ENCODE data around the gene CSTA. TPM values are rescaled to one million over a fixed set of nuclear protein-coding genes. Genes with fewer than 3 reads are reported as not detected.

The CSTA gene
- total RNA-seq, 3 donors from 2014 or later = not detected

GRCh38 chr3:122310361-122310760 is 14.7 kb upstream of the CSTA start:
- no peak for DNase-seq
- no peaks in the 10 kb centered on the region for H3K9me3 Mint-ChIP-seq
- H3K4me1 Mint-ChIP-seq (ENCODE audit: low read depth) = peaks cover 8% of the 10 kb centered on the region
- no peaks in the 10 kb centered on the region for H3K36me3 Mint-ChIP-seq (ENCODE audit: insufficient read depth)
- no peak overlapping the region for H3K4me3 Mint-ChIP-seq
- no peak for ATAC-seq
- no peaks in the 10 kb centered on the region for H3K27me3 Mint-ChIP-seq (ENCODE audit: low read depth)

- H3K4me1 Mint-ChIP-seq (ENCODE audit: low read depth) = peaks cover 8% of the 10 kb centered on the region
- no peak overlapping the region for H3K4me3 Mint-ChIP-seq
- DNase-seq (no peak), ATAC-seq (no peak)
- H3K36me3 Mint-ChIP-seq (ENCODE audit: insufficient read depth) = no peaks in the 10 kb centered on the region
- no peaks in the 10 kb centered on the region for H3K9me3 Mint-ChIP-seq
- H3K27me3 Mint-ChIP-seq (ENCODE audit: low read depth) = no peaks in the 10 kb centered on the region
These were observed 12.2 kb upstream of the CSTA start for GRCh38 chr3:122312826-122313225.

- no peak for DNase-seq
- Mint-ChIP-seq H3K9me3 (no peaks in the 10 kb centered on the region), H3K4me3 (no peak overlapping the region), H3K36me3 (ENCODE audit: insufficient read depth) (no peaks in the 10 kb centered on the region), H3K27me3 (ENCODE audit: low read depth) (no peaks in the 10 kb centered on the region), H3K4me1 (ENCODE audit: low read depth) (peaks cover 8% of the 10 kb centered on the region)
- no peak for ATAC-seq
These were observed 11.8 kb upstream of the CSTA start for GRCh38 chr3:122313281-122313680.

- no peak for ATAC-seq
- no peaks in the 10 kb centered on the region for H3K36me3 Mint-ChIP-seq (ENCODE audit: insufficient read depth)
- peaks cover 5% of the 10 kb centered on the region for H3K9me3 Mint-ChIP-seq
- H3K4me3 Mint-ChIP-seq = no peak overlapping the region
- no peaks in the 10 kb centered on the region for H3K27me3 Mint-ChIP-seq (ENCODE audit: low read depth)
- no peak for DNase-seq
- peaks cover 8% of the 10 kb centered on the region for H3K4me1 Mint-ChIP-seq (ENCODE audit: low read depth)
These were observed 10.7 kb upstream of the CSTA start for GRCh38 chr3:122314228-122314876.

- H3K4me1 Mint-ChIP-seq (ENCODE audit: low read depth) = peaks cover 8% of the 10 kb centered on the region
- no peaks in the 10 kb centered on the region for H3K36me3 Mint-ChIP-seq (ENCODE audit: insufficient read depth)
- H3K4me3 Mint-ChIP-seq = no peak overlapping the region
- DNase-seq (no peak), ATAC-seq (no peak)
- peaks cover 5% of the 10 kb centered on the region for H3K9me3 Mint-ChIP-seq
- H3K27me3 Mint-ChIP-seq (ENCODE audit: low read depth) = no peaks in the 10 kb centered on the region
These were observed 9.4 kb upstream of the CSTA start for GRCh38 chr3:122315619-122316018.

GRCh38 chr3:122316368-122316767 is 8.7 kb upstream of the CSTA start:
- H3K4me1 Mint-ChIP-seq (ENCODE audit: low read depth) = peaks cover 8% of the 10 kb centered on the region
- H3K9me3 Mint-ChIP-seq = peaks cover 5% of the 10 kb centered on the region
- no peak for DNase-seq
- no peaks in the 10 kb centered on the region for H3K27me3 Mint-ChIP-seq (ENCODE audit: low read depth)
- no peaks in the 10 kb centered on the region for H3K36me3 Mint-ChIP-seq (ENCODE audit: insufficient read depth)
- ATAC-seq = no peak
- H3K4me3 Mint-ChIP-seq = no peak overlapping the region

GRCh38 chr3:122318620-122319019 is 6.4 kb upstream of the CSTA start:
- Mint-ChIP-seq H3K4me3 (no peak overlapping the region), H3K27me3 (ENCODE audit: low read depth) (no peaks in the 10 kb centered on the region), H3K9me3 (peaks cover 5% of the 10 kb centered on the region), H3K4me1 (ENCODE audit: low read depth) (peaks cover 14% of the 10 kb centered on the region), H3K36me3 (ENCODE audit: insufficient read depth) (no peaks in the 10 kb centered on the region)
- DNase-seq (no peak), ATAC-seq (no peak)

- no peaks in the 10 kb centered on the region for H3K36me3 Mint-ChIP-seq (ENCODE audit: insufficient read depth)
- H3K9me3 Mint-ChIP-seq = peaks cover 5% of the 10 kb centered on the region
- DNase-seq = no peak
- H3K27me3 Mint-ChIP-seq (ENCODE audit: low read depth) = peaks cover 3% of the 10 kb centered on the region
- H3K4me3 Mint-ChIP-seq = no peak overlapping the region
- ATAC-seq = peak; percentile 74 to 78
- peaks cover 14% of the 10 kb centered on the region for H3K4me1 Mint-ChIP-seq (ENCODE audit: low read depth)
These were observed 2.7 kb upstream of the CSTA start for GRCh38 chr3:122322095-122323075.

- H3K9me3 Mint-ChIP-seq = no peaks in the 10 kb centered on the region
- H3K4me1 Mint-ChIP-seq (ENCODE audit: low read depth) = peaks cover 14% of the 10 kb centered on the region
- ATAC-seq (no peak), DNase-seq (no peak)
- peaks cover 5% of the 10 kb centered on the region for H3K27me3 Mint-ChIP-seq (ENCODE audit: low read depth)
- no peaks in the 10 kb centered on the region for H3K36me3 Mint-ChIP-seq (ENCODE audit: insufficient read depth)
- no peak overlapping the region for H3K4me3 Mint-ChIP-seq
These were observed 721 bp downstream of the CSTA start for GRCh38 chr3:122325769-122326168.

- H3K9me3 Mint-ChIP-seq = no peaks in the 10 kb centered on the region
- DNase-seq = no peak
- ATAC-seq = no peak
- no peaks in the 10 kb centered on the region for H3K4me1 Mint-ChIP-seq (ENCODE audit: low read depth)
- H3K36me3 Mint-ChIP-seq (ENCODE audit: insufficient read depth) = no peaks in the 10 kb centered on the region
- H3K27me3 Mint-ChIP-seq (ENCODE audit: low read depth) = peaks cover 12% of the 10 kb centered on the region
- H3K4me3 Mint-ChIP-seq = no peak overlapping the region
These were observed 6.8 kb downstream of the CSTA start for GRCh38 chr3:122331886-122332285.

GRCh38 chr3:122332551-122332950 is 7.5 kb downstream of the CSTA start:
- Mint-ChIP-seq H3K36me3 (ENCODE audit: insufficient read depth) (no peaks in the 10 kb centered on the region), H3K27me3 (ENCODE audit: low read depth) (peaks cover 12% of the 10 kb centered on the region), H3K9me3 (no peaks in the 10 kb centered on the region), H3K4me1 (ENCODE audit: low read depth) (no peaks in the 10 kb centered on the region), H3K4me3 (no peak overlapping the region)
- ATAC-seq = no peak
- DNase-seq = no peak

GRCh38 chr3:122342803-122343202 is 17.8 kb downstream of the CSTA start:
- Mint-ChIP-seq H3K36me3 (ENCODE audit: insufficient read depth) (no peaks in the 10 kb centered on the region), H3K9me3 (no peaks in the 10 kb centered on the region), H3K4me1 (ENCODE audit: low read depth) (no peaks in the 10 kb centered on the region), H3K27me3 (ENCODE audit: low read depth) (peaks cover 2% of the 10 kb centered on the region), H3K4me3 (no peak overlapping the region)
- DNase-seq (no peak), ATAC-seq (no peak)

- H3K27me3 Mint-ChIP-seq (ENCODE audit: low read depth) = peaks cover 2% of the 10 kb centered on the region
- H3K4me1 Mint-ChIP-seq (ENCODE audit: low read depth) = no peaks in the 10 kb centered on the region
- ATAC-seq = no peak
- H3K4me3 Mint-ChIP-seq = no peak overlapping the region
- H3K36me3 Mint-ChIP-seq (ENCODE audit: insufficient read depth) = no peaks in the 10 kb centered on the region
- no peaks in the 10 kb centered on the region for H3K9me3 Mint-ChIP-seq
- no peak for DNase-seq
These were observed 18.6 kb downstream of the CSTA start for GRCh38 chr3:122343654-122344053.

GRCh38 chr3:122349171-122349570 is 24.1 kb downstream of the CSTA start:
- Mint-ChIP-seq H3K27me3 (ENCODE audit: low read depth) (no peaks in the 10 kb centered on the region), H3K36me3 (ENCODE audit: insufficient read depth) (no peaks in the 10 kb centered on the region), H3K4me1 (ENCODE audit: low read depth) (no peaks in the 10 kb centered on the region), H3K9me3 (no peaks in the 10 kb centered on the region), H3K4me3 (no peak overlapping the region)
- ATAC-seq (no peak), DNase-seq (no peak)

Measured in activated T-cell treated with anti-CD3 and anti-CD28 coated beads, Interleukin-2, amount 50 U/mL, for 4 hours (primary cell).